GM13976 (cell line): ENCODE results near the gene ITPR2.
"Not testable (repeated sequence)": the region's sequence is repeated elsewhere in the genome, so short reads cannot be mapped to it uniquely, and the experiment has no call there.

Source experiments
- DNase-seq: peaks from one replicate; pipeline ENCODE4 v3.0.0; 2012; ENCODE audit warnings: low spot score
- in situ Hi-C: fragments of 300-500 bp; cut with MboI; formaldehyde crosslinking; loops from one replicate; pipeline ENCODE4 v1.12.0; 2022; ENCODE audit warnings: low sequenced_read_pairs, mixed read lengths, inconsistent platforms; ENCODE audit not compliant: unreplicated experiment
- TF ChIP-seq, protein P1 (sequence below): IDR thresholded peaks from 2 replicates; pipeline ENCODE4 v1.5.1; 2012; ENCODE audit warnings: borderline replicate concordance, mild to moderate bottlenecking; ENCODE audit not compliant: insufficient read depth; ENCODE audit errors: extremely low read depth, missing control alignments, control extremely low read depth

The ITPR2 gene

GRCh38 chr12:26767116-26767515 lies 65.9 kb downstream of the ITPR2 start:
- in situ Hi-C loops = no loop called here
- TF ChIP-seq, protein P1, sequence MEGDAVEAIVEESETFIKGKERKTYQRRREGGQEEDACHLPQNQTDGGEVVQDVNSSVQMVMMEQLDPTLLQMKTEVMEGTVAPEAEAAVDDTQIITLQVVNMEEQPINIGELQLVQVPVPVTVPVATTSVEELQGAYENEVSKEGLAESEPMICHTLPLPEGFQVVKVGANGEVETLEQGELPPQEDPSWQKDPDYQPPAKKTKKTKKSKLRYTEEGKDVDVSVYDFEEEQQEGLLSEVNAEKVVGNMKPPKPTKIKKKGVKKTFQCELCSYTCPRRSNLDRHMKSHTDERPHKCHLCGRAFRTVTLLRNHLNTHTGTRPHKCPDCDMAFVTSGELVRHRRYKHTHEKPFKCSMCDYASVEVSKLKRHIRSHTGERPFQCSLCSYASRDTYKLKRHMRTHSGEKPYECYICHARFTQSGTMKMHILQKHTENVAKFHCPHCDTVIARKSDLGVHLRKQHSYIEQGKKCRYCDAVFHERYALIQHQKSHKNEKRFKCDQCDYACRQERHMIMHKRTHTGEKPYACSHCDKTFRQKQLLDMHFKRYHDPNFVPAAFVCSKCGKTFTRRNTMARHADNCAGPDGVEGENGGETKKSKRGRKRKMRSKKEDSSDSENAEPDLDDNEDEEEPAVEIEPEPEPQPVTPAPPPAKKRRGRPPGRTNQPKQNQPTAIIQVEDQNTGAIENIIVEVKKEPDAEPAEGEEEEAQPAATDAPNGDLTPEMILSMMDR = no peak
- DNase-seq = no peak

GRCh38 chr12:26762186-26762585 lies 70.8 kb downstream of the ITPR2 start:
- in situ Hi-C loops = no loop called here
- no peak for DNase-seq
- TF ChIP-seq, protein P1 = no peak

DNA sequence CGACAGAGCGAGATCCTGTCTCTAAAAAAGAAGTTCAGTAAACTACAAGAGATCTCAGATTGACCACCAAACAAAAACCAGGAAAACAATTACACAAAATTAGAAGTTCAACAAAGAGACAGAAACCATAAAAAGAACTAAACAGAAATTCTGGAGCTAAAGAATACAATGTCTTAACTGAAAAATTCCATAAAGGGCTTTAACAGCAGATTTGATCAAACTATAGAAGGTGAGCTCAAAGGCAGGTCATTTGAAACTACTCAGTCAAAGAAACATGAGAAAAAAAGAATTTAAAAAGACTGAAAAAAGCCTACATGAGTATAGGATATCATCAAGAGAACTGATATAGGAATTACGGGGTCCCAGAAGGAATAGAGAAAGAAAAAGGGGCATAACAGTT lies 71.2 kb downstream of the ITPR2 start:
- TF ChIP-seq, protein P1 = no peak
- no peak for DNase-seq
- in situ Hi-C loops = no loop called here

- DNase-seq = no peak
- TF ChIP-seq, protein P1 = no peak
- in situ Hi-C loops = no loop called here
These were observed 72.2 kb downstream of the ITPR2 start for GRCh38 chr12:26760657-26761293.

GRCh38 chr12:26755362-26755761 lies 77.6 kb downstream of the ITPR2 start:
- in situ Hi-C loops, DNase-seq: not testable (repeated sequence)

- in situ Hi-C loops = no loop called here
- TF ChIP-seq, protein P1 = no peak
- no peak for DNase-seq
These were observed 78.8 kb downstream of the ITPR2 start for GRCh38 chr12:26754148-26754547.

DNA sequence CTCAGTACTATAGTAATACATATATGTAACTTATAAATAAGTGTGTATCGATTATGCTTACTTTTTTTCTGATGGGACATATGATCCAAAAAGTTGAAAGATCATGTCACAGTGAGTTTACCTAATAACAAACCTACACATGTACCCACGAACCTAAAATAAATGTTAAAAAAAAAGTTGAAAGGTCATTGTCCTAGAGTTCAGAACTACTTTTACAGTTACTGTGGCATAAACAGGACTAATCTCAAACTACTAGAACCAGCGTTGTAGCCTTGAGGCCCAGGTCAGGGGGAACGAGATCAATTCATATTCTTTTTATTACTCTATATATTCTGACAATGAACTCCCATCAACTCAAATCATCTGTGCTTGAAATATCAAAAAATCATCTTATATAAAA lies 81.8 kb downstream of the ITPR2 start:
- TF ChIP-seq, protein P1 = no peak
- in situ Hi-C loops = no loop called here

More for the DNA sequence above, 81.8 kb downstream of the ITPR2 start:
- no peak for DNase-seq
